Stimulated activated naive CD4-positive, alpha-beta T cell (primary cell): ENCODE results near the gene SGCA.
A peak's percentile ranks its signal among the peaks of the same experiment; 100 is the strongest.

ENCODE experiments used
- DNase-seq, 6 experiments: peaks; one replicate each; lab custom pipeline; 2025; lab: John Stamatoyannopoulos, UW

Gene SGCA

DNA sequence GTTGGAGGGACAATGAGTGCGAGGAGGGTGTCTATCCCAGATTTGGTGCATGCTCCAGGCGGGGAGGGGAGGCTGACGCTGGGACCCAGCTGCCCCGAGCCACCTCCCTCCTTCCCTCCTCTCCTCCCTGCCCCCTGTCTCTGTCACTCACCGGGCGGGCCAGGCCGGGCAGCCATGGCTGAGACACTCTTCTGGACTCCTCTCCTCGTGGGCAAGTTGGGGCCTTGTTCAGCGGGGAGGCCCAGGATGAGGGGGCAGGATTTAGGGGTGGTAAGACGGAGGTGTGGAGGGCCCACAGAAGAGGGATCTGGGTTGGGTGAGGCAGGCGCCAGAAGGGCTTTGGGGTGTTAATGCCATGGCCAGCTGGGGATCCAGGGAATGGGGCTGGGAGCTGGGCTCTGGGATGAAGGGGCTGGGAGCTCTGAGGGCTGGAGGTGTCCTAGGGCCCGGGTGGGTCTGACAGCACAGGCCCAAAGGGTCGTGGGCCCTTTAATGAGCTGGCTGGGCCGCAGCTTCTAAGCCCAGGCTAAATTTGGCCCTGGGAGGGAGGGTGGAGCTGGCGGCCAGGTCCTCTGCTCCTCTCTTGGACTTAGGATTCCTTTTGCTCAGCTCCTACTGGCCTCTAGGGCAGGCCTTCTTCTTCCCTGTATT lies at the start of gene SGCA:
Gene SGCA (plus strand): TSS at position 139 of the 651 bp plus-strand sequence. CDS start 36 bp downstream, at position 175.
- DNase-seq: no peak

GRCh38 chr17:50117202-50118051 lies 48.4 kb upstream of the SGCA start:
- DNase-seq: peak in 5 of 6 experiments; percentile 38 to 62 (median 53)

GRCh38 chr17:50118076-50118827 lies 47.6 kb upstream of the SGCA start:
- no peak for DNase-seq

- DNase-seq: no peak
These were observed 47.0 kb upstream of the SGCA start for GRCh38 chr17:50118828-50119218.

GRCh38 chr17:50120475-50121253 lies 45.1 kb upstream of the SGCA start:
- DNase-seq: no peak

DNA sequence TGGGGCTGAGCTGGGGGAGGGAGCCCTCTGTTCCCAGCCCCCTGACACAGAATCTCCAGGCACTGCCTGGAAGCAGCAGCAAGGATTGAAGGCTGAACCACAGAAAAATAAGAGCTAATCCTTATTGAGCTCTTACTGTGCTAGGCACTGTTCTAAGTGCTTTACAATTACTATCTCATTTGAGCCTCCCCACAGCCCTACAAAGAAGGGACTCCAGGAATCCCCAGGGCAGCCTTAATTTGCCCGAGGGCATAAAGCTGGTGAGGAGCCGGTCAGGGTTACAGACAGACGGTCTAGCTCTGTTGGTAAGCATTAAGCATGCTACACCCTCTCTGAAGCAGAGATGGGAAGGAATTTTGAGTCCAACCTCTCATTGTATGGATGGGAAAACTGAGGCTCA lies 42.9 kb upstream of the SGCA start:
- DNase-seq: no peak

DNA sequence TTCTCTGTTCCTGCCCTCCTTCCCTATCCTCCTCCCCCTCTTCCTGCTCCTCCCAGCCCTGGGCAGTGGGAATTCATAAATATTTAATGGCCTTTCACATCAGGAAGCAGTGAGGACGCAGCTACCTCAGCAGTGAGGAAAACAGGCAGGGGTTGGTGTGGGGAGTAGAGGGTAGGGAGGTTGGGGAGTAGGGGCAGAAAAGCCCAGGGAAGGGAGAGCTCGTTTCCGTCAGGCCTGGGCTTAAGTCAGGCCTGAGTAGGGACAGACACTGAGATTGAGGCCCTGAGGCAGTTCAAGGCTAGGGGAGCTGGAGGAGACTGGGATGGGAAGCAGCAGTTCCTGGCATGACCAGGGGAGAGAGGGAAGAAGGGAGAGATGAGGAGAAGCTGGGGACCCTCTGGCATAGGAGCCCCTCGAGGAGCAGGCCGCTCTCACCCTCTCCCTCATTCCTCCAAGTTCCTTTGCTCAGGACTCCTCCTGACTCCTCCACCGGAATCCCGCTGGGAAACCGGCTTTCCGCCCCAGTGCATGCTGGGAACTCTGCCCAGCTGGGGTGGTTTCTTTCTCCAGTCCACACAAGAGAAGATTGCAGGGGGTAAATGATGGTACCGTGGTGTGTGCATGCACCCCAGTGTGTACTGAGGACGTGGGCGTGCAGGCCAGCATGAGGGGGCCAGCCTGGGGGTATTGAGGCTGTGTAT lies 42.0 kb upstream of the SGCA start:
- no peak for DNase-seq

- no peak for DNase-seq
These were observed 40.3 kb upstream of the SGCA start for GRCh38 chr17:50125420-50125997.

- DNase-seq: no peak
These were observed 38.0 kb upstream of the SGCA start for GRCh38 chr17:50127697-50128361.

- peak in 2 of 6 experiments; percentile 10 to 12 for DNase-seq
These were observed 37.1 kb upstream of the SGCA start for GRCh38 chr17:50128441-50129352.

DNA sequence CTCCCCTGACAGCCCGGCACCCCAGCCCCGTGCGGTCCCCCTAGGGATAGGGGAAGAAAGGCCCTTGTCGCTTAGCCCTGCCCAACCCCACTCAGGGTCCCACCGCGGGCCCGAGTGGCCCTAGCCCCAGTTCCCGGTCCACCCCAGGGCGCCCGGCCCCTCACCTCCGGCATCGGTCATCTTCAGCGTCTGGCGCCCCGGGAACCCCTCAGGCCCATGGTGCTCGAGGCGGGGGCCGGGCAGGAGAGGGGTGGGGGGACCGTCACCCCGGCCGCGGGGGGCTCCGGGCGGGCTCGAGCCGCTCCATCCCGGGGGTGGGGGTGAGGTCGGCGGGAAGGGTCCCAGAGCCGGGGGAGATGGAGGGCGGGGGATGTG lies 36.5 kb upstream of the SGCA start:
- DNase-seq: peak in 2 of 6 experiments; percentile 31 to 34

DNA sequence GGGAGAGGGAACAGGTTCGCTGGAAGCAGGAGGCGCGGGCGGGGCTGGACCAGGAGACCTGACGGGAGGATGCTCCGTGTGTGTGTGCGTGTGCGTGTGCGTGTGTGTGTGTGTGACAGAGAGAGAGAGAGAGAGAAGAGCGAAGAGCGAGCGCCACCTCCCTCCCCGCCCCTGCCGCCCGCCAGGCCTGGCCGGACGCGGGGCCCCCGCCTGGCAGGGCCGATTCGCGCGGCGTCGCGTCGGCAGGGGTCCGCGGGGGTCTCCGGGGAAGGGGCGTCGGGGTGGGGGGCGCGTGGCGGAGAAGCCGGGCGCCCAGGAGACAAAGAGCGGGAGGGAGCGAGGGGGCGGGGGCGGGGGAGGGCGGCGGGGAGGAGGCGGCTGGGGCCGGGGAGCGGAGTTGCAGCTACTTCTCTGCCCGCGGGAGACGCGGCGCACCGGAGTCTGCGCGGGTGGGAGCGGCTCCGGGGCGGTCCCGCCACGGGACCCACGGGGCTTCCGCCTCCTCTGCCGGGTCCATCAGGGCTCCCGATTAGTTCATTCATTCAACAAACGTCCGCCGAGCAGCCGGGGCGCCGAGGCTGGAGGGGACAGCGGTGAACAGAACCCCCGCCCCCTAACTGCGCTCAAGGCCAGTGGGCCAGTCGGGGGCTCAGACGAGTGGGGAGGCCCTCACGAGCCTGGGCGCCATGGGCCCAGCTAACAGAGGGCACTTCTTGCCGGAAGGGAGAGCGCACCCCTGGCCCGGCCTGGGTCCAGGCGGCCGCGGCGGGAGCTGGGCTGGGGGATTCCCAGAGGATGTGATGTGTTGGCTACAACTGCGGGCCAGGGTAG lies 35.9 kb upstream of the SGCA start, which contains the start of gene SAMD14:
Gene SAMD14 (minus strand): TSS at position 433 of the 831 bp plus-strand sequence. CDS start 5,201 bp downstream, outside the sequence.
- DNase-seq: peak; percentile 22 to 57 (median 42)

DNA sequence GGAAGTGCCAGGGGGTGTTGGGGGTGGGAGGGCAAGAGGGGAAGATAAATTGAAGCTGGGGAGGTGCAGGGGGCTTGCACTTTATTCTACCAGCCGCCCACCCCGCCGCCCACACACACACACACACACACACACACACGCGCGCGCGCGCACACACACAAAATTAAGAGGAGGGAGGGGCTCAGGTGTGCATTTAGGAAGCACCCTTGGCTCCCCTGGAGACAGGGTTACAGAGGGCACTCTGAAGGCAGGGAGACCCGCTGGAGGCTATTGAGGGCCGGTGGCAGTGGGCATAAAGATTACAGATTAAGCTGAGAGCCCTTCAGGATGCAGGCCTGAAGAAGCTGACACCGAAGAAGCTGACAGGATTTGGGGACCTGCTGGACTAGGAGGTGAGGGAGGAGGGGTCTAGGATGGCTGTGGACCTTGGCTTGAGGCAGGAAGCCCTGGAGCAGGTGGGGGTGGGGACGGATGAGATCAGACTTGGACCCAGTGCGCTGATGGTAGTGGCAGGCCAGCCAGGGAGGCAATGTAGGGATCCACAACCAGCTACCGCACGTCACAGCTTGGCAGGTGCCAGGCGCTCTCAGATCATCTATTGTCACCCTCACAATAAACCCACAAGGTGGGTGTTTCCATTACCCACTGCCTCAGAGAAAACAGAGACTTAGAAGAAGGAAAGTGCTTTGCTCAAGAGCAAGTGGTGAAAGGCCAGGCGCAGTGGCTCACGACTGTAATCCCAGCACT lies 35.1 kb upstream of the SGCA start:
- peak in 2 of 6 experiments; percentile 9 to 12 for DNase-seq

- no peak for DNase-seq
These were observed 33.6 kb upstream of the SGCA start for GRCh38 chr17:50132104-50132794.

DNA sequence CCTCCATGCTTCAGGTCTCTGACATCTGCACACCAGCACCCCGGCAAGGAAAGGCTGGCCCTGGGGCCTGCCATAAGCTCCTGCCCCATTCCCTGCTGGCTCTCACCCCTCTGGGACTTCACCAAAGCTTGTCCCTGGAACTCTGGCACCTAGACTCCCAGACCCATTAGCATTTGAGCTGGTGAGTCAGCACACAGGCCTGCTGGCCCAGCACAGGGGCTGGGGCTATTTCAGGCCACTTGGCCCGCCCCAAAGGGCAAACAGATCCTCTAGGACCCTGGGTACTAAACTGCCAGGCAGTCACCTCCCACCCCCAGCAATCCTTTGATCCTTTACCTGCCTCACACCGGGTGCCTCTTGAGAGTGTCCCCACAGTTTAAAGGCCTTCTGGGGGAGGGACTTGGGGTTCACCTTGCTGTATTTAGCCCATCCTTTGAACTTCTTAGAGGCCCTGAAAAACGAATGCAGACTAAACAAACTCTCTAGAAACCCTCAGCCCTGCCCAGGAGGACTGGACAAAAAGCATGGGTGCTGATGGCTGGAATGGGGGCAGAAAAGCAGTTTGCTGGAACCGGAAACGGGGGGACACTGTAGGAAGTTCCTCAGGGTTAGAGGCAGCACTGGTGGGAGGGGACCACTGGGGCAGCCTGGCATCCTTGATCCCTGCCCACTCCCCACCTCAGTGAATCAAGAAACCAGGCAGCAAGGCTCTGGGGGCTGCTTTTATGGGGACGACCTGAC lies 32.6 kb upstream of the SGCA start:
- DNase-seq: no peak

DNA sequence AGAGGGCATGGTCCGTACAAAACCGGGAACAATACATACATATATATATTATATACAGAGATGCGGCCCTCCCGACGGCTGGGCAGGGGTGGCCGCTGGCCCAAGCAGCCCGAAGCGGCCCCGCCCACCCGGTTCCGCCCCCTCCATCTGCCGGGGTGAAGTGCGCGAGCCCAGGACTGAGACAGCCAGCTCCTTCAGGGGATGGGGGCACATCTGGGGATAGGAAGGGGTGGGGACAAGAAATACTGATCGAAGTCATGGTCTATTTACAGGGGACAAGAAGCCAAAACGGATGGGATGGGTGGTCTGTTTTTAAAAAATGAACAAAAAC lies 32.1 kb upstream of the SGCA start:
- no peak for DNase-seq
